ENCODE results near the gene CAV1.

DNA sequence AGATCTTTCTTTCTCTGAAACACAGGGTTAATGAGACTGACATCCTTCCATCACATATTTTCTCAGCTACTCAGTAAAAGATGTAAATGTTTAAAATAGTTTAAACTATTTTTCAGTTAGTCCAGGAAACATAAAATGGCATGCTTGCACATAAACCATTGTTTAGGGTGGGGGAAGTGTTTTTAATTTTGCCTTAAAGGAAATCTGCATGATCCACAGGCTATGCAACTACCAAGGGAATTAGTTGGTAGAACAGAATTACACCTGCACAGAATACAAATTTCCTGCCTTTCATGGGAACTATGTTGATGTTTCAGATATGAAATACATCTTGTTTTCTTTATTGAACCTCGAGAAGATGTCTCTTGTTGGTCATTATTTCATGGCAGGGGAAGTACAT is 10.6 kb downstream of the CAV1 start:
- no peak for TF ChIP-seq POLR2A (IDR thresholded peaks at IDR 0.05)
- TF ChIP-seq, protein P1, sequence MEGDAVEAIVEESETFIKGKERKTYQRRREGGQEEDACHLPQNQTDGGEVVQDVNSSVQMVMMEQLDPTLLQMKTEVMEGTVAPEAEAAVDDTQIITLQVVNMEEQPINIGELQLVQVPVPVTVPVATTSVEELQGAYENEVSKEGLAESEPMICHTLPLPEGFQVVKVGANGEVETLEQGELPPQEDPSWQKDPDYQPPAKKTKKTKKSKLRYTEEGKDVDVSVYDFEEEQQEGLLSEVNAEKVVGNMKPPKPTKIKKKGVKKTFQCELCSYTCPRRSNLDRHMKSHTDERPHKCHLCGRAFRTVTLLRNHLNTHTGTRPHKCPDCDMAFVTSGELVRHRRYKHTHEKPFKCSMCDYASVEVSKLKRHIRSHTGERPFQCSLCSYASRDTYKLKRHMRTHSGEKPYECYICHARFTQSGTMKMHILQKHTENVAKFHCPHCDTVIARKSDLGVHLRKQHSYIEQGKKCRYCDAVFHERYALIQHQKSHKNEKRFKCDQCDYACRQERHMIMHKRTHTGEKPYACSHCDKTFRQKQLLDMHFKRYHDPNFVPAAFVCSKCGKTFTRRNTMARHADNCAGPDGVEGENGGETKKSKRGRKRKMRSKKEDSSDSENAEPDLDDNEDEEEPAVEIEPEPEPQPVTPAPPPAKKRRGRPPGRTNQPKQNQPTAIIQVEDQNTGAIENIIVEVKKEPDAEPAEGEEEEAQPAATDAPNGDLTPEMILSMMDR (IDR thresholded peaks at IDR 0.05), result no peak

Measured in testis (tissue), 2 donors.